ENCODE data around the gene ACSS3. TPM values are rescaled to one million over a fixed set of nuclear protein-coding genes. Genes with fewer than 3 reads are reported as not detected.

Gene ACSS3
- total RNA-seq (2021; fragmentation: NEBNext Ultra II Directional; extraction: Animal tissue kit (Norgen Biotek cat#: 25700)) = 22.7 and 24.0 TPM in 2 replicates
- 12.9 and 14.4 TPM in 2 replicates for polyA plus RNA-seq (2011; rRNA removed)
- polyA plus RNA-seq (2011; cell fraction: cytosol; rRNA removed) = 18.6 TPM
- polyA plus RNA-seq (2011; cell fraction: nucleus; rRNA removed) = 14.6 TPM
- polyA plus RNA-seq (2012, experiment 1 of 2) = 13.8 to 23.3 TPM (median 18.0 TPM) in 4 replicates
- polyA plus RNA-seq (2012, experiment 2 of 2) = 3.1 TPM
- 9.6 TPM for polyA plus RNA-seq (2013, experiment 1 of 2)
- 9.3 TPM for polyA plus RNA-seq (2013, experiment 2 of 2)
- polyA minus RNA-seq (2011; rRNA and poly(A)+ RNA removed) = 81.6 and 102 TPM in 2 replicates
- 26.1 TPM for polyA minus RNA-seq (2011; cell fraction: cytosol; rRNA and poly(A)+ RNA removed)
- polyA minus RNA-seq (2011; cell fraction: nucleus; rRNA and poly(A)+ RNA removed) = 113 TPM
- long read RNA-seq, experiment 1, full-length matches to known transcripts = 9 of 24 reads
- long read RNA-seq, experiment 1, partial matches to known transcripts = 4 of 24 reads
- long read RNA-seq, experiment 1, other reads (novel, unspliced or antisense) = 11 of 24 reads
- long read RNA-seq, experiment 2, full-length matches to known transcripts = 1 of 8 reads
- long read RNA-seq, experiment 2, partial matches to known transcripts = 2 of 8 reads
- long read RNA-seq, experiment 2, other reads (novel, unspliced or antisense) = 5 of 8 reads

DNA sequence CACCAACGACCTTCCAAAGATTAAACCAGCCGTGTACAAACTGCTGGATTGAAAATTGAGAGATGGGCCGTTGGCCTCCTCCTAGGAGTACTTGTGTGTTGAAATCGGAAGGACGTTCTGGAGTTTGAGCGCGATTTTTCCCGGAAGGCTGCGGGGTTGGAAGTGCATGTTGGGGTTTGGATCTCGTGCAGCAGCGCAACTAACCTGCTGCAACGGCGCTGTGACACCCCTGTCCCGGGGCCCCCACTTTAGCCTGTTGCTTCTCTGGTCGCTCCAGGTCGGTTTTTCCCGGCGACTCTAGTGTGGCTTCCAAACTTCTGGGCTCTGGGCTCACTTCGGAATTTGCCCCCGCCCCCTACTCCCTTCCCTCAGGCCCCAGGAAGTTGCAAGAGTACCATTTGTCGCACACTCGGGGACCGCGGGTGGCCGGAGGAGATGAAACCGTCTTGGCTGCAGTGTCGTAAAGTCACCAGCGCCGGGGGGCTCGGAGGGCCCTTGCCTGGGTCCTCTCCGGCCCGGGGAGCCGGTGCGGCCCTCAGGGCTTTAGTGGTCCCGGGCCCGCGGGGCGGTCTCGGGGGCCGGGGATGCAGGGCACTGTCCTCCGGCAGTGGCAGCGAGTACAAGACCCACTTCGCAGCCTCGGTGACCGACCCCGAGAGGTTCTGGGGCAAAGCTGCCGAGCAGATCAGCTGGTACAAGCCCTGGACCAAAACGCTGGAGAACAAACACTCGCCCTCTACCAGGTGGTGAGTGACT is at the start of gene ACSS3:
Gene ACSS3 (plus strand): TSS at position 394 of the 756 bp plus-strand sequence. CDS start 42 bp downstream, at position 436.
- Histone ChIP-seq H3K56ac (replicated peaks; ENCODE audit: insufficient read length, low read depth, low read length) (peak within 1 kb of the TSS; percentile 54), H2AFZ (ENCODE audit: low read length) (peak within 1 kb of the TSS; percentile 100), H3K23ac (ENCODE audit: insufficient read length) (no peak within 1 kb of the TSS), H3K4me3 (ENCODE audit: extremely low read depth in 1 of 4, insufficient read depth in 2 of 4, low read depth in 3 of 4, low read length in 4 of 4) (peak within 1 kb of the TSS; percentile 53 to 94 (median 82)), H3K4me1 (replicated peaks in 1 of 4; ENCODE audit: control insufficient read depth in 3 of 4, insufficient read depth in 4 of 4, low read length in 3 of 4) (peaks cover 0 to 9% (median 5%) of the 10 kb centered on the region in 4 experiments; a peak in 4 of 7 replicates), H4K91ac (replicated peaks; ENCODE audit: insufficient read length, low read length) (peak within 1 kb of the TSS; percentile 78), H3K23me2 (ENCODE audit: low read depth, low read length) (peaks cover 3% of the 10 kb centered on the region), H3K27ac (ENCODE audit: low read depth, low read length) (no peak within 1 kb of the TSS), H2BK15ac (ENCODE audit: low read length) (no peak within 1 kb of the TSS), H3K4me2 (ENCODE audit: insufficient read depth in 1 of 2, low read depth in 2 of 2, low read length in 2 of 2) (peak within 1 kb of the TSS; percentile 90 to 93), H4K5ac (ENCODE audit: insufficient read length, low read depth, low read length) (peak within 1 kb of the TSS; percentile 57), H3K9ac (replicated peaks in 1 of 4; ENCODE audit: extremely low read depth in 1 of 4, low read depth in 3 of 4, low read length in 3 of 4) (peak within 1 kb of the TSS in 2 of 4 experiments; percentile 8 to 45; a peak in 3 of 7 replicates), H3K36me3 (ENCODE audit: control insufficient read depth in 2 of 4, insufficient read depth in 4 of 4, low read length in 3 of 4) (no peaks in the 10 kb centered on the region), H2BK120ac (replicated peaks; ENCODE audit: low read depth, low read length) (peak within 1 kb of the TSS; percentile 73), H2BK5ac (ENCODE audit: low read depth, low read length) (peak within 1 kb of the TSS; percentile 29; the same call in 1 of the 2 replicates), H4K20me1 (replicated peaks in 1 of 2; ENCODE audit: control insufficient read depth in 1 of 2, insufficient read depth in 2 of 2, low read length in 2 of 2) (no peaks in the 10 kb centered on the region), H3K79me2 (ENCODE audit: control insufficient read depth in 1 of 2, insufficient read depth in 2 of 2, low read length in 2 of 2) (peaks cover 3 to 40% of the 10 kb centered on the region in 2 experiments; a peak in 3 of 4 replicates), H3K14ac (ENCODE audit: insufficient read length) (no peak within 1 kb of the TSS), H4K8ac (ENCODE audit: extremely low read depth, insufficient read depth, low read length) (no peak within 1 kb of the TSS), H2AK5ac (ENCODE audit: low read depth, low read length) (no peak within 1 kb of the TSS), H2BK12ac (ENCODE audit: low read depth, low read length) (no peak within 1 kb of the TSS), H3K9me3 (ENCODE audit: insufficient read depth in 2 of 2, low read depth in 1 of 2, low read length in 1 of 2) (no peaks in the 10 kb centered on the region), H3K79me1 (ENCODE audit: low read depth, low read length) (peaks cover 2% of the 10 kb centered on the region), H3K27me3 (replicated peaks in 1 of 4; ENCODE audit: control insufficient read depth in 3 of 4, extremely low read depth in 1 of 4, insufficient read depth in 3 of 4, low read length in 3 of 4) (no peaks in the 10 kb centered on the region), H3K4ac (replicated peaks; ENCODE audit: insufficient read length, low read depth, low read length) (no peak within 1 kb of the TSS), H2BK20ac (ENCODE audit: low read length) (no peak within 1 kb of the TSS), H3K18ac (ENCODE audit: extremely low read depth, low read length) (peak within 1 kb of the TSS; percentile 93)
- peak; percentile 53 to 88 for DNase-seq (ENCODE audit: low read depth in 1 of 2, low spot score in 2 of 2)
- 2% methylated on average over 43 of the region's 49 CpGs; no CpG with 5 or more reads in 1 of the 2 experiments for WGBS, 2 experiments (ENCODE audit: extremely low coverage in 1 of 2, insufficient coverage in 1 of 2, insufficient read length in 1 of 2, insufficient replicate concordance in 2 of 2, low coverage in 1 of 2, low lambda C conversion rate in 2 of 2, missing lambda C conversion rate in 1 of 2)
- no peak for FAIRE-seq
- ChIA-PET POLR2A (ENCODE audit: partially characterized antibody) (no interaction called here), CTCF (ENCODE audit: partially characterized antibody) (no interaction called here)
- no peak for TF ChIP-seq NRF1 (IDR thresholded peaks at IDR 0.05; ENCODE audit: low read depth, low read length)
- TF ChIP-seq MAFK (IDR thresholded peaks at IDR 0.05; ENCODE audit: low read depth, low read length) = no peak
- TF ChIP-seq EGR1 (IDR thresholded peaks at IDR 0.05; ENCODE audit: borderline replicate concordance, low read depth, low read length) = peak; percentile 60; the same call in 1 of the 2 replicates
- TF ChIP-seq RXRA (IDR thresholded peaks at IDR 0.05; ENCODE audit: insufficient read depth, low read depth, low read length) = no peak
- TF ChIP-seq GABPA (IDR thresholded peaks at IDR 0.05; ENCODE audit: borderline replicate concordance, insufficient read depth, low read length) = no peak
- TF ChIP-seq RAD21 (IDR thresholded peaks at IDR 0.05 in 1 of 2, conservative IDR thresholded peaks at IDR 0.05 in 1 of 2; ENCODE audit: low read depth in 2 of 2, low read length in 2 of 2) = no peak
- TF ChIP-seq SIN3A (conservative IDR thresholded peaks at IDR 0.05 in 1 of 2, IDR thresholded peaks at IDR 0.05 in 1 of 2; ENCODE audit: low read depth in 1 of 2, low read length in 2 of 2) = 0 out of 4 replicates have a peak, but pooled peaks have one; percentile 39 to 53

Data from H1 (cell line).